Measurements from ENCODE around the gene LY6G5B.

Gene LY6G5B

DNA sequence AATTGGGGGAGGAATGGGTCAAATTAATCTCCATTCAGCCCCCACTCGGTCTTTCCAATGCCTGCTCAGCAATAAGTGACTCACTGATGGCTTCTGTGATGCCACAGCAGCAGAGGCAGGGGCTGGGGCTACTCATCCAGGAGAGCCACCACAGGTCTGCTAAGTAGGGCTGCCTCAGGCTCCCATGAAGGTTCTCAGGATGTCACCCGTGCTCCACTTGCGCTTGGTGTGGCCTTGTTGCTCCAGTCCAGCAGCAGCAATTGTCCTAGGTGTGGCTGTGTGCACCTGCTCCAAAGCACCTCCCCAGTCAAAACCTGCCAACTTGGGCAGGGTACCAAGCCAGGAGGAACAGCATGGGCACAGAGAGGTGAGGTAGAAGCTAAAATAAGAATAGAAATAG lies 52.4 kb downstream of the LY6G5B start:
- DNase-seq (ENCODE audit: low spot score in 2 of 2): no peak
- peaks cover 6% of the 10 kb centered on the region for H3K4me1 Mint-ChIP-seq
- H3K27ac Mint-ChIP-seq (ENCODE audit: low read depth): no peak overlapping the region

More for the DNA sequence above, 52.4 kb downstream of the LY6G5B start:
- no peaks in the 10 kb centered on the region for H3K27me3 Mint-ChIP-seq
- no peaks in the 10 kb centered on the region for H3K9me3 Mint-ChIP-seq
- no peak overlapping the region for H3K4me3 Mint-ChIP-seq
- no peak for ATAC-seq (replicated peaks; ENCODE audit: extremely low read depth, poor library complexity, severe bottlenecking)
- peaks cover 5% of the 10 kb centered on the region for H3K36me3 Mint-ChIP-seq (ENCODE audit: insufficient read depth)
